Activated naive CD8-positive, alpha-beta T cell (primary cell): Measurements from ENCODE around the gene ANKRD17.
"Not testable (repeated sequence)": the region's sequence is repeated elsewhere in the genome, so short reads cannot be mapped to it uniquely, and the experiment has no call there.

Experiments used
- H3K27ac Mint-ChIP-seq: one replicate; pipeline ENCODE4 v1.8.0; 2021; ENCODE audit warnings: mixed read lengths
- H3K27me3 Mint-ChIP-seq: one replicate; pipeline ENCODE4 v1.8.0; 2021; ENCODE audit warnings: mixed read lengths
- H3K36me3 Mint-ChIP-seq: one replicate; pipeline ENCODE4 v1.8.0; 2021; ENCODE audit warnings: mixed read lengths
- H3K4me1 Mint-ChIP-seq: one replicate; pipeline ENCODE4 v1.8.0; 2021; ENCODE audit warnings: low read depth, mixed read lengths
- H3K4me3 Mint-ChIP-seq: one replicate; pipeline ENCODE4 v1.8.0; 2021; ENCODE audit warnings: mild to moderate bottlenecking, mixed read lengths
- H3K9me3 Mint-ChIP-seq: one replicate; pipeline ENCODE4 v1.8.0; 2021; ENCODE audit warnings: low read depth, mixed read lengths

Gene ANKRD17

GRCh38 chr4:73258686-73259570, at the start of gene ANKRD17:
Gene ANKRD17 (minus strand): TSS chr4:73258798. CDS start chr4:73258668, 130 bp downstream.
- no peaks in the 10 kb centered on the region for H3K9me3 Mint-ChIP-seq
- H3K4me1 Mint-ChIP-seq: peaks cover 63% of the 10 kb centered on the region
- peak within 1 kb of the TSS; percentile 100 for H3K27ac Mint-ChIP-seq
- H3K27me3 Mint-ChIP-seq: no peaks in the 10 kb centered on the region
- H3K4me3 Mint-ChIP-seq: peak within 1 kb of the TSS; percentile 96
- peaks cover 5% of the 10 kb centered on the region for H3K36me3 Mint-ChIP-seq

DNA sequence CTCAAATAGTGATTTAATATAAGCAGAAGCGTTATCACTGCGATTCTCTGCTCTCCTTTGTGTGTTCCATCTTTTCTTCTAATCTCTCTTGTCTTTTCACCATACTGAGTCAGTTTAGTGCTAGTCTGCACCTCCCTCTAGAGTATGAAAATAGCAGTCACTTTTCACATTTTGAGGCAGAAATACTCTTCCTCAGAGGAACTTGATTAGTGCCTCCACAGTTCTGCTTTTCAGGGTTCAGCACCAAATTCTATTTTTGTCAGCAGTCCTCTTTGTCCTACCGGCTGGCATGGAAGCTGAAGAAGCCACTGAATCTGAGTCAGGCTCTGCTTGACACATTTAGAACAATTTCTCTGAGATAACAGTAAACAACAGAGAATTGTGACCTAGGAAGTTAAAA, 49.7 kb upstream of the ANKRD17 start:
- no peak overlapping the region for H3K4me3 Mint-ChIP-seq
- H3K27me3 Mint-ChIP-seq: no peaks in the 10 kb centered on the region
- H3K9me3 Mint-ChIP-seq: no peaks in the 10 kb centered on the region
- H3K27ac Mint-ChIP-seq: no peak overlapping the region
- H3K36me3 Mint-ChIP-seq: no peaks in the 10 kb centered on the region
- no peaks in the 10 kb centered on the region for H3K4me1 Mint-ChIP-seq

GRCh38 chr4:73303711-73304110, 45.1 kb upstream of the ANKRD17 start:
- no peak overlapping the region for H3K4me3 Mint-ChIP-seq

DNA sequence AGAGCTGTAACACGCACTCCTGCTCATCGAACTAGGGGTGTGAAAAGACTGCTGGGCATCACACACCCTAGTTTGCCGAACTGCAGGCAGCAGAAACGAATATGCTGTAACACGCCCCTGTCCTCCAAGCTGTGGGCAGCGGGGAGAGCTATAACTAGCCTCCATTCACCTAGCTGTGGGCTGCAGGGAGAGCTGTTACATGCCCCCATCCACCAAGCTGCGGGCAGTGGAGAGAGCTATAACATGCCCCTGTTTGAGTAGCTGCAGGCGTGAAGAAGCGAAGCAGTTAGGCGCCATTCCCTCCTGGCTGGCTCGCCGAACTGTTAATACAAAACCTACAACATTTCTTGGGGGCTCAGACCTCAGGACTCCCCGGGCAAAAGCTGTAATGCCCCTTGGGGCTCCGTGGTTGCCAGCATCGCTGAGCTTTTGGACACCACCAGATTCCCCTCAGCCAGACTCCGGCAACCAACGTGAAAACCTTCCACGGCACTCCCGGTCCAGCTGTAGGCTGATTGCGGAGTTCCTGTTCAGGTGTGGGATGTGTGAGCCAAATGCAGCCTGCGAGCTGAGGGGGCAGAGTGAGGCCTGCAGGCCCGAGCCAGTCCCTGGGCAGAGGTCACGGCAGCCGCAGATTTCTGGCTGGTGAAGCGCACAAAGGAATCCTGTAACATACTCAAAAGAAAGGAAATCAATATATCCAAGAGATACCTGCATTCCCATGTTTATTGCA, 41.1 kb upstream of the ANKRD17 start:
- H3K4me3 Mint-ChIP-seq: no peak overlapping the region
- H3K27ac Mint-ChIP-seq: no peak overlapping the region
- peaks cover 17% of the 10 kb centered on the region for H3K9me3 Mint-ChIP-seq
- no peaks in the 10 kb centered on the region for H3K4me1 Mint-ChIP-seq
- no peaks in the 10 kb centered on the region for H3K27me3 Mint-ChIP-seq
- peaks cover 6% of the 10 kb centered on the region for H3K36me3 Mint-ChIP-seq

More at GRCh38 chr4:73303711-73304110, 45.1 kb upstream of the ANKRD17 start:
- Mint-ChIP-seq H3K27ac (no peak overlapping the region), H3K36me3 (peaks cover 2% of the 10 kb centered on the region), H3K4me1 (no peaks in the 10 kb centered on the region), H3K9me3 (peaks cover 6% of the 10 kb centered on the region), H3K27me3 (no peaks in the 10 kb centered on the region)

DNA sequence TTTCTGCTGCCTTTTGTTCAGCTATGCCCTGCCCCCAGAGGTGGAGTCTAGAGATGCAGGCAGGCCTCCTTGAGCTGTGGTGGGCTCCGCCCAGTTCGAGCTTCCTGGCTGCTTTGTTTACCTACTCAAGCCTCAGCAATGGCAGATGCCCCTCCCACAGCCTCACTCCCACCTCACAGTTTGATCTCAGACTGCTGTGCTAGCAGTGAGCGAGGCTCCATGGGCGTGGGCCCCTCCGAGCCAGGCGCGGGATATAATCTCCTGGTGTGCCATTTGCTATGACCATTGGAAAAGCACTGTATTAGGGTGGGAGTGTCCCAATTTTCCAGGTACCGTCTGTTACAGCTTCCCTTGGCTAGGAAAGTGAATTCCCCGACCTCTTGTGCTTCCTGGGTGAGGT, 34.1 kb upstream of the ANKRD17 start:
- H3K4me1 Mint-ChIP-seq, H3K4me3 Mint-ChIP-seq, H3K27ac Mint-ChIP-seq, H3K27me3 Mint-ChIP-seq: not testable (repeated sequence)
- peaks cover 31% of the 10 kb centered on the region for H3K9me3 Mint-ChIP-seq
- peaks cover 36% of the 10 kb centered on the region for H3K36me3 Mint-ChIP-seq

GRCh38 chr4:73281982-73282381, 23.4 kb upstream of the ANKRD17 start:
- Mint-ChIP-seq H3K9me3 (no peaks in the 10 kb centered on the region), H3K36me3 (peaks cover 47% of the 10 kb centered on the region), H3K27me3 (no peaks in the 10 kb centered on the region), H3K4me1 (peaks cover 12% of the 10 kb centered on the region), H3K27ac (no peak overlapping the region), H3K4me3 (no peak overlapping the region)

- H3K4me1 Mint-ChIP-seq: peaks cover 12% of the 10 kb centered on the region
- H3K36me3 Mint-ChIP-seq: peaks cover 46% of the 10 kb centered on the region
- no peak overlapping the region for H3K4me3 Mint-ChIP-seq
Measured at GRCh38 chr4:73281396-73281795, 22.8 kb upstream of the ANKRD17 start.

DNA sequence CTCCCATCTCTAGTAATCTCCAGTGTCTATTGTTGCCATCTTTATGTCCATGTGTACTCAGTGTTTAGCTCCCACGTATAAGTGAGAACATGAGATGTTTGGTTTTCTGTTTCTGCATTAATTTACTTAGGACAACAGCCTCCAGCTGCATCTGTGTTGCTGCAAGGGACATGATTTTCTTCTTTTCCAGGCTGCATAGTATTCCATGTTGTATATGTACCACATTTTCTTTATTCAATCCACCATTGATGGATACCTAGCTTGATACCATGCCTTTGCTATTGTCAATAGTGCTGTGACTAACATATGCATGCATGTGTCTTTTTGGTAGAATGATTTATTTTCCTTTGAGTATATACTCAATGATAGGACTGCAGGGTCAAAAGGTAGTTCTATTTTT, 18.6 kb upstream of the ANKRD17 start:
- peaks cover 22% of the 10 kb centered on the region for H3K36me3 Mint-ChIP-seq
- no peak overlapping the region for H3K27ac Mint-ChIP-seq
- H3K27me3 Mint-ChIP-seq: no peaks in the 10 kb centered on the region
- H3K4me3 Mint-ChIP-seq: no peak overlapping the region
- H3K4me1 Mint-ChIP-seq: peaks cover 13% of the 10 kb centered on the region
- no peaks in the 10 kb centered on the region for H3K9me3 Mint-ChIP-seq

More at GRCh38 chr4:73281396-73281795, 22.8 kb upstream of the ANKRD17 start:
- Mint-ChIP-seq H3K9me3 (no peaks in the 10 kb centered on the region), H3K27me3 (no peaks in the 10 kb centered on the region), H3K27ac (no peak overlapping the region)

GRCh38 chr4:73275318-73275654, 16.7 kb upstream of the ANKRD17 start:
- peaks cover 9% of the 10 kb centered on the region for H3K4me1 Mint-ChIP-seq
- H3K27me3 Mint-ChIP-seq: no peaks in the 10 kb centered on the region
- no peak overlapping the region for H3K4me3 Mint-ChIP-seq
- H3K9me3 Mint-ChIP-seq: no peaks in the 10 kb centered on the region
- peaks cover 14% of the 10 kb centered on the region for H3K36me3 Mint-ChIP-seq
- no peak overlapping the region for H3K27ac Mint-ChIP-seq

- Mint-ChIP-seq H3K4me1 (peaks cover 2% of the 10 kb centered on the region), H3K4me3 (no peak overlapping the region), H3K9me3 (no peaks in the 10 kb centered on the region), H3K27ac (no peak overlapping the region), H3K27me3 (no peaks in the 10 kb centered on the region), H3K36me3 (peaks cover 7% of the 10 kb centered on the region)
Measured at GRCh38 chr4:73272816-73273215, 14.2 kb upstream of the ANKRD17 start.

DNA sequence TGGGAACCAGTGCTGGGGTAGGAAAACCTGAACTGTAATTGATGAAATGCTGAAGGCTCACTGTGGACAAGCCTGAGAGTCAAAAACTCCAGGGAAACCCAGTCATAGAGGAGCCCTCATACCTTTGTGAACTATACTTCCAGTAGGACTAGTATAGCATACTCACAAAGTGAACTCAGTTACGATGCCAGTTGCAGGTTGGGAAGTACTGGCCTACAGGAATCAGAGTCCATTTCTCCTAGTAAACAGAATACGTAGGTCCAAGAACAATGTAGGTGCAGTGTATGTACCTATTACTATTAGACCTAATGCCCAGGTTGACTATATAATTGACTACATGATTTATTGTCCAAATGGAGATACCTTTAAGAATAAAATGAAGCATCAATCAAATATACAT, 8.5 kb upstream of the ANKRD17 start:
- no peak overlapping the region for H3K27ac Mint-ChIP-seq
- H3K4me1 Mint-ChIP-seq: peaks cover 10% of the 10 kb centered on the region
- H3K27me3 Mint-ChIP-seq: no peaks in the 10 kb centered on the region
- no peaks in the 10 kb centered on the region for H3K9me3 Mint-ChIP-seq
- H3K4me3 Mint-ChIP-seq: no peak overlapping the region
- peaks cover 2% of the 10 kb centered on the region for H3K36me3 Mint-ChIP-seq

DNA sequence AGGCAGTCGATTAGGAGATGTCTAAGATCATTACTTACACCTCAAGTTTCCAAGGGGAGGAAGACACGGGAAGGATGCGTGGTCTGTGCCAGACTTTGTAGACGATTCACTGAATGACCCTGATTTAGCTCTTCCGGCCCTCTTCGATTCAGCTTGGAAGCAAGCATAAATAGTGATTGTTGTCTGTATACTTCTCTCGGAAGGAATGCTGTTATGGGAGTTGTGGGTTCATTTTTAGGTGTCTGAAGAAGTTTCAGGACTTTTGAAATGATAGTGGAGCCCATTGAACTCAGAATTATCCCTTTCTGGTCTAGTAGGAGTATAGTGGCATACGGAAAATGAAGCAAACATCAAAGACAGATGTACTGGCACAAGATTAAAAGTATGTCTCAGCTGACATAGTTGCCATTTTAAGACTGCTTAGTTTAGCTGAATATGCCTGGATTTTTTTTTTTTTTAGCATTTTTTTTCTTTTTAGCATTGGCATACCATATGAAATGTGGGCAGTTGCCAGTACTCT, 1.0 kb upstream of the ANKRD17 start:
- no peaks in the 10 kb centered on the region for H3K9me3 Mint-ChIP-seq
- H3K4me1 Mint-ChIP-seq: peaks cover 56% of the 10 kb centered on the region
- H3K36me3 Mint-ChIP-seq: peaks cover 2% of the 10 kb centered on the region
- no peaks in the 10 kb centered on the region for H3K27me3 Mint-ChIP-seq
- peak overlapping the region; percentile 100 for H3K27ac Mint-ChIP-seq
- peak overlapping the region; percentile 96 for H3K4me3 Mint-ChIP-seq

GRCh38 chr4:73258436-73258685, 237 bp downstream of the ANKRD17 start:
- no peaks in the 10 kb centered on the region for H3K27me3 Mint-ChIP-seq
- H3K36me3 Mint-ChIP-seq: peaks cover 5% of the 10 kb centered on the region
- H3K4me3 Mint-ChIP-seq: peak overlapping the region; percentile 96
- peaks cover 69% of the 10 kb centered on the region for H3K4me1 Mint-ChIP-seq
- H3K9me3 Mint-ChIP-seq: no peaks in the 10 kb centered on the region
- peak overlapping the region; percentile 100 for H3K27ac Mint-ChIP-seq

GRCh38 chr4:73257651-73258435, 755 bp downstream of the ANKRD17 start:
- Mint-ChIP-seq H3K27ac (peak overlapping the region; percentile 100), H3K9me3 (no peaks in the 10 kb centered on the region), H3K27me3 (no peaks in the 10 kb centered on the region), H3K36me3 (peaks cover 5% of the 10 kb centered on the region), H3K4me3 (peak overlapping the region; percentile 96), H3K4me1 (peaks cover 72% of the 10 kb centered on the region)

- Mint-ChIP-seq H3K36me3 (peaks cover 5% of the 10 kb centered on the region), H3K9me3 (no peaks in the 10 kb centered on the region), H3K4me3 (peak overlapping the region; percentile 96), H3K27ac (peak overlapping the region; percentile 100), H3K27me3 (no peaks in the 10 kb centered on the region), H3K4me1 (peaks cover 74% of the 10 kb centered on the region)
Measured at GRCh38 chr4:73257234-73257633, 1.4 kb downstream of the ANKRD17 start.
